Left lung (tissue), 10 donors: ENCODE results near the gene GALNT15. TPM values are rescaled to one million over a fixed set of nuclear protein-coding genes. Genes with fewer than 3 reads are reported as not detected.

Experiments
- ATAC-seq: fragments of 200-7000 bp; cut with Tn5 transposase; one replicate; pipeline ENCODE4 v1.9.1; 2020; ENCODE audit warnings: moderate library complexity
- DNase-seq, 4 donors: peaks; one replicate each; pipeline ENCODE4 v3.0.0-alpha.2; 2013 to 2020
- H3K27ac ChIP-seq, 2 donors: fragments of 200-600 bp; sonication (generic) in 1 of 2; one replicate each; pipeline versions ENCODE4 v1.5.0 to v1.8.0; 2020 to 2021
- H3K27me3 ChIP-seq, 2 donors: fragments of 200-600 bp; sonication (generic) in 1 of 2; one replicate each; pipeline versions ENCODE4 v1.5.0 to v1.8.0; 2020 to 2021
- H3K36me3 ChIP-seq, 2 donors: fragments of 200-600 bp; sonication (generic) in 1 of 2; one replicate each; pipeline versions ENCODE4 v1.5.0 to v1.8.0; 2020 to 2021
- H3K4me1 ChIP-seq, 2 donors: fragments of 200-600 bp; one replicate each; pipeline ENCODE4 v1.8.0; 2021
- H3K4me3 ChIP-seq, 2 donors: fragments of 200-600 bp; sonication (generic) in 1 of 2; one replicate each; pipeline versions ENCODE4 v1.5.0 to v1.8.0; 2020 to 2021; ENCODE audit warnings: mild to moderate bottlenecking in 1 of 2
- H3K9me3 ChIP-seq, 2 donors: fragments of 200-600 bp; sonication (generic) in 1 of 2; one replicate each; pipeline versions ENCODE4 v1.5.0 to v1.8.0; 2020 to 2021
- intact Hi-C, 2 donors: fragments of 100-400 bp; cut with DNase I; formaldehyde crosslinking; loops; one replicate each; pipeline versions ENCODE4 v1.11.2 to v1.14.2; 2022
- polyA plus RNA-seq, 6 donors: library from polyadenylated mRNA; unstranded; fragments of 120-200 nt; gene quantifications; one replicate each; pipeline ENCODE4 v1.2.1, GENCODE V29; 2013; ENCODE audit not compliant: insufficient read length in 6 of 6
- total RNA-seq, 2 donors: library from RNA; stranded (reverse); fragmentation: NEBNext Ultra II Directional; extraction: Animal tissue kit (Norgen Biotek cat#: 25700); gene quantifications; one replicate each; pipeline ENCODE4 v1.2.1, GENCODE V29; 2021
- TF ChIP-seq, protein P1 (sequence below), 2 donors: fragments of 200-600 bp; sonication (generic) in 1 of 2; IDR thresholded peaks; one replicate each; pipeline versions ENCODE4 v1.5.0 to v1.8.0; 2021; ENCODE audit warnings: antibody characterized with exemption in 2 of 2
- donor health status: DM: no; HTN: yes; CAD: no.
- donor health status: DM: no; HTN: no; CAD: no.

Gene GALNT15
- total and polyA plus RNA-seq, 8 donors = 0.98 to 4.5 (median 1.9) TPM

DNA sequence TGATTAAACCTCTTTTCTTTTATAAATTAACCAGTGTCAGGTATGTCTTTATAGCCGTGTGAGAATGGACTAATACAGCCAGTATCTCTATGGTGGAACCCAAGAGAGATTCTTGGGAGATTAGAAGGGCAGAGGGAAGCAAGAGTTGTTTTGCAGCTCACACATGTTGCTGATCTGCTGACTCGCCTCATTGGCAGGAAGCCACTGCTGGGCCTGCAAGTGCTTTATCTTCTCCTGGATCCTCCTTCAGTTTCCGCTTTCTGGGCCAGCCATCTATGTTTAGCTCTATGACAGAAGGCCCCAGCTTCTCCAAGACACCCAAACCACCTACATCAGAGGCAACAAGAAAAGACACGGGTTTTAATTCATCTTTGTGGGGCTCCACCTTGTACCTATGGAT is 23.4 kb upstream of the GALNT15 start:
- ATAC-seq (peak; percentile 61), DNase-seq (peak in 1 of 4 donors; percentile 74)
- H3K27ac ChIP-seq = no peak overlapping the region
- intact Hi-C loops = no loop called here
- H3K36me3 ChIP-seq = no peaks in the 10 kb centered on the region
- no peaks in the 10 kb centered on the region for H3K27me3 ChIP-seq
- no peak overlapping the region for H3K4me3 ChIP-seq
- H3K9me3 ChIP-seq = peaks cover 0 to 11% of the 10 kb centered on the region in 2 donors
- TF ChIP-seq, protein P1, sequence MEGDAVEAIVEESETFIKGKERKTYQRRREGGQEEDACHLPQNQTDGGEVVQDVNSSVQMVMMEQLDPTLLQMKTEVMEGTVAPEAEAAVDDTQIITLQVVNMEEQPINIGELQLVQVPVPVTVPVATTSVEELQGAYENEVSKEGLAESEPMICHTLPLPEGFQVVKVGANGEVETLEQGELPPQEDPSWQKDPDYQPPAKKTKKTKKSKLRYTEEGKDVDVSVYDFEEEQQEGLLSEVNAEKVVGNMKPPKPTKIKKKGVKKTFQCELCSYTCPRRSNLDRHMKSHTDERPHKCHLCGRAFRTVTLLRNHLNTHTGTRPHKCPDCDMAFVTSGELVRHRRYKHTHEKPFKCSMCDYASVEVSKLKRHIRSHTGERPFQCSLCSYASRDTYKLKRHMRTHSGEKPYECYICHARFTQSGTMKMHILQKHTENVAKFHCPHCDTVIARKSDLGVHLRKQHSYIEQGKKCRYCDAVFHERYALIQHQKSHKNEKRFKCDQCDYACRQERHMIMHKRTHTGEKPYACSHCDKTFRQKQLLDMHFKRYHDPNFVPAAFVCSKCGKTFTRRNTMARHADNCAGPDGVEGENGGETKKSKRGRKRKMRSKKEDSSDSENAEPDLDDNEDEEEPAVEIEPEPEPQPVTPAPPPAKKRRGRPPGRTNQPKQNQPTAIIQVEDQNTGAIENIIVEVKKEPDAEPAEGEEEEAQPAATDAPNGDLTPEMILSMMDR (IDR thresholded peaks at IDR 0.05) = no peak
- no peaks in the 10 kb centered on the region for H3K4me1 ChIP-seq

DNA sequence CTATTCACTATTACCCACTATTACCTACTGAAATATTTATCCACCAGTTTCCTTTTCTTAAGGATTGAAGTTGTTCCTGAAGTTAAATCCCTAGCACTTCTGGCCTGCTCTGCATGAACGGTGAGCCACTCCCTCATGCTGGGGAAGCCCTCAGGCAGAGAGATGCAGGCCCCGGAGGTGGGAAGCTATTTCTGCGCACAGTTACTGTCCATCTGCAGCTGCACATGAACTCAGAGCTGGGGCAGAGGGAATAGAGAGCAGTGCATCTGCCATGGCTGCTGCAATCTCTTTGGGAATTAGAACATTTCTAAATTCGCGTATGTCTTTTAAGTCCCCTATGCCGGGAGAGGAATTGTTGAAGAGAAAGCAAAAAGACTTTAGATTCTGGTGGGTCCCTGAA is 6.3 kb upstream of the GALNT15 start:
- no peak for ATAC-seq
- Histone ChIP-seq H3K27me3 (no peaks in the 10 kb centered on the region), H3K9me3 (peaks cover 0 to 6% of the 10 kb centered on the region in 2 donors), H3K4me3 (no peak overlapping the region), H3K4me1 (no peaks in the 10 kb centered on the region), H3K36me3 (no peaks in the 10 kb centered on the region), H3K27ac (no peak overlapping the region)
- intact Hi-C loops = no loop called here
- TF ChIP-seq, protein P1 (IDR thresholded peaks at IDR 0.05) = no peak
- no peak for DNase-seq

GRCh38 chr3:16171009-16171408 is 3.5 kb upstream of the GALNT15 start:
- H3K27me3 ChIP-seq = peaks cover 0 to 3% of the 10 kb centered on the region in 2 donors
- intact Hi-C loops = no loop called here
- ATAC-seq (no peak), DNase-seq (no peak)
- H3K9me3 ChIP-seq = peaks cover 0 to 3% of the 10 kb centered on the region in 2 donors
- TF ChIP-seq, protein P1 (IDR thresholded peaks at IDR 0.05) = no peak
- peaks cover 0 to 6% of the 10 kb centered on the region in 2 donors for H3K4me1 ChIP-seq
- no peak overlapping the region for H3K27ac ChIP-seq
- H3K36me3 ChIP-seq = no peaks in the 10 kb centered on the region
- H3K4me3 ChIP-seq = no peak overlapping the region

DNA sequence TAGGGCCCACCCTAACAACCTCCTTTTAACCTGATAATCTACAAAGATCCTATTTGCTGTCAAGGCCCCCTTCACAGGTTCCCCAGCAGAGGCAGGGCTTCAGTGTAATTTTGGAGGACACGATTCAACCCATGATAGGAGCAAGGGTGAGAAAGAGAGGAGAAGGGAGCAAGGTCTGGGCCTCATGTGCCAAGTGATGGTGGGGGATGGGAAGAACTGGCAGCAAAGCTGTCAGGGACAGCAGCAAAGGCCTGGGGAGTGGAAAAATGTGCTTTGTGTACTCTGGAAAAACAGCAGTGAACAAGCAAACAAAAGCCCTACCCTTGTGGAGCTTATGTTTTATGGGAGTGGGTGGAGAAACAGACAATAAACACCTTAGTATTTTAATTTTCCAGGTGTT is 2.7 kb upstream of the GALNT15 start:
- no peak for DNase-seq
- Histone ChIP-seq H3K36me3 (no peaks in the 10 kb centered on the region), H3K27me3 (peaks cover 0 to 3% of the 10 kb centered on the region in 2 donors), H3K27ac (no peak overlapping the region), H3K4me3 (no peak overlapping the region), H3K9me3 (peaks cover 0 to 3% of the 10 kb centered on the region in 2 donors), H3K4me1 (peaks cover 0 to 6% of the 10 kb centered on the region in 2 donors)
- TF ChIP-seq, protein P1 (IDR thresholded peaks at IDR 0.05) = no peak
- no peak for ATAC-seq
- intact Hi-C loops = no loop called here

GRCh38 chr3:16173283-16174025 is 1.0 kb upstream of the GALNT15 start:
- Histone ChIP-seq H3K4me1 (peaks cover 3 to 6% of the 10 kb centered on the region in 2 donors), H3K27me3 (peaks cover 0 to 3% of the 10 kb centered on the region in 2 donors), H3K27ac (peak overlapping the region; percentile 4 to 13), H3K4me3 (no peak overlapping the region), H3K9me3 (peaks cover 0 to 3% of the 10 kb centered on the region in 2 donors), H3K36me3 (no peaks in the 10 kb centered on the region)
- ATAC-seq = no peak
- no peak for DNase-seq
- intact Hi-C loops = no loop called here
- TF ChIP-seq, protein P1 (IDR thresholded peaks at IDR 0.05) = no peak
